Activated CD4-positive, alpha-beta T cell treated with anti-CD3 and anti-CD28 coated beads, Interleukin-2, amount 50 U/mL, for 24 hours (primary cell): ENCODE measurements around the gene HSD17B14.
"Not testable (repeated sequence)": the region's sequence is repeated elsewhere in the genome, so short reads cannot be mapped to it uniquely, and the experiment has no call there.

Source experiments
- DNase-seq, 2 donors: peaks; one replicate each; pipeline ENCODE4 v3.0.0-alpha.2; 2020; ENCODE audit warnings: low read depth in 1 of 2, low spot score in 1 of 2

The HSD17B14 gene

DNA sequence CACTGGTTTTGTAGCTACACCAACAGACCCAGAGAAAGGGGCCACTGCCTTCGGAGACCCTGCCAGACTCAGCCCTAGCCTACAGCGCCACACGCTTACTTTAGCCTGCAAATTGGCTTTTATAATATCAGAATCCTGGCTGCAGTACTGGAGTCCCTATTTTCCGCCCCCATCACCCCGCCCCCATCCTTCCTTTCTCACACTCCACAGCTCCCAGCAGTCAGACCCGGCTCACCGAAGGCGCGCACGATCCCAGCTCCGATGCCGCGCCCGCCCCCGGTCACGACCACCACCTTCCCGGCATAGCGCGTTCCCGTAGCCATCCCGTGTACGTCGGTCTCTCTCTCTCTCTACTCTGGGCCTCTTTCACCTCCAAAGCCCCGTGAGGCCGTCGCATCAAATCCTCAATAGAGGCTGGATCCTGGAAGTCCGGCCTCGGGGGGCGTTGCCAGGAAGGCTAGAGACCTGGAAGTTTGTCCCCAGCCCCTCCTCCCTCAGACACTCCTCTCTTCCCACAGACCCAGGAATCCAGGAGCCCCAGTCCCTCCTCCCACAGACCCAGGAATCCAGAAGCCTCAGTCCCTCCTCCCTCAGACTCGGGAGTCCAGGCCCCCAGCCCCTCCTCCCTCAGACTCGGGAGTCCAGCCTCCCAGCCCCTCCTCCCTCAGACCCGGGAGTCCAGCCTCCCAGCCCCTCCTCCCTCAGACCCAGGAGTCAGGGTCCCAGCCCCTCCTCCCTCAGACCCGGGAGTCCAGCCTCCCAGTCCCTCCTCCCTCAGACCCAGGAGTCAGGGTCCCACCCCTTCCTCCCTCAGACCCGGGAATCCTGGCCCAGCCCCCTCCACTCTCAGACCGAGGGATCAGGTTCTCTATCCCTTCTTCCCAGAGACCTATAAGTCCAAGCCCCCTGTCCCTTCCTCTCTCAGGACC lies at the start of gene HSD17B14:
HSD17B14 (minus strand) TSS at position 403 of the 929 bp plus-strand sequence; CDS start at position 323, 80 bp downstream.
- no peak for DNase-seq

DNA sequence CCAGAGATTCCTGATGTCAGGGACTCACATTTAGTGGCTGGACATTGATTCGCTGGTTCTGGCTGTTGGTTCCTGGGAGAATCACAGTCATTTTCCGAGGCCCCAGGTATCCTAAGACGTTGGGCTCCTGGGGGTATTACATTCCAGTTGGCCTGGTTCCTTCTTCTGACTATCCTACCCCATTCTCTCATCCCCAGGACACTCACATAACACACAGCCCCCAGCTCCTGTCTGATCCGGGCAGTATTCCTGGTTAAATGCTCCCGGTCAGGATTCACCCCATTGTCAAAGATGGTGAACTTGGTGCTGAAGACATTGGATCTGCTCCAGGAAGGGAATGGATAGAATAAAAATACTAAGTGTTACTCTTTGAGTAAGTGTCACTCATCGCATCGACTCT lies 47.4 kb upstream of the HSD17B14 start:
- DNase-seq = no peak

DNA sequence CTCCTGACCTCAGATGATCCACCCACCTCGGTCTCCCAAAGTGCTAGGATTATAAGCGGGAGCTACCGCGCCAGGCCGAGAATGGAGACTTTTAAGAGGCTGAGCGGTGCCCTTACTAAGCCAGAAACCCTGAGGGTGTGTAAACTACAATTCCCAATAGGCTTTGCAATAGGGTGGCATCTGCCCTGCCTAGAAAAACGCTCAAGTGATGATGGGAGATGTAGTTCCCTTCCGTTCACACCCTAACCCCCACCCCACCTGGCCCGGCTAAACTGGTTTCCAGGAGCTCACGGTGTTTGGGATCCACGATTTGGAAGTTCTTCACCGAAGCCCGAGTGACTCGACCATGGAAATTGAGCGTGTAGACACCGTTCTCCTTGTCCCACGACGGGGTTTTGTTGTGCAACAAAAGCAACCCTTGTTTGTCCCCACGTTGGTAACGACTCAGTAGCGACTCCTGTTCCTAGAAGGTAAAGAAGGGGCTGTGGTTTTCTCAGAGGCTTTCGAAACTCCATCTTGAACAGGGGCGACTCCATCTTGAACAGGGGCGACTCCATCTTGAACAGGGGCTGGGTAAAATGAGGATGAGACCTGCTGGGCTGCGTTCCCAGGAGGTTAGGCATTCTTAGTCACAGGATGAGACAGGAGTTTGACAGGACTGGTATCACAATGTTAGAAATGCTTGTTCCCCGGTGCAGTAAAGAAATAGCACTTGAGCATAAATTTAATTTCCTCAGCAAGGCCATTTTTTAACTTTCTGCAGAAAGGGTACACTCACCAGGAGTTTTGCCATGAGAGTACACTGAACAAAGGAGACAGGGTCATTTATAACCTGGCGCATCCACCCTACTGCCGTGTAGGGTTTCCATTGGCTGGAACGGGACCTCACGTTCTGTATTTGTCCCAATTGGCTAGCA lies 45.7 kb upstream of the HSD17B14 start:
- no peak for DNase-seq

DNA sequence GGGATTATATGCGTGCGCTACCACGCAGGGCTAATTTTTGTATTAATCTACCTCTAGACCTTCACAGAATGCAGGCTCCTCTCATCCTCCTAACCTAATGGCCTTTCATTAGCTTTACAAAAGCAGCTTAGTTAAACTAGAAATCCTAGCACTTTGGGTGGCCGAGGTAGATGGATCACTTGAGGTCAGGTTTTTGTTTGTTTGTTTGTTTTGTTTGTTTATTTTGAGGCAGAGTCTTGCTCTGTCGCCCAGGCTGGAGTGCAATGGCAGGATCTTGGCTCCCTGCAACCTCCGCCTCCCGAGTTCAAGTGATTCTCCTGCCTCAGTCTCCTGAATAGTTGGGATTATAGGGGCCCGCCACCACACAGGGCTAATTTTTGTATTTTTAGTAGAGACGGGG lies 43.4 kb upstream of the HSD17B14 start:
- not testable (repeated sequence) for DNase-seq

DNA sequence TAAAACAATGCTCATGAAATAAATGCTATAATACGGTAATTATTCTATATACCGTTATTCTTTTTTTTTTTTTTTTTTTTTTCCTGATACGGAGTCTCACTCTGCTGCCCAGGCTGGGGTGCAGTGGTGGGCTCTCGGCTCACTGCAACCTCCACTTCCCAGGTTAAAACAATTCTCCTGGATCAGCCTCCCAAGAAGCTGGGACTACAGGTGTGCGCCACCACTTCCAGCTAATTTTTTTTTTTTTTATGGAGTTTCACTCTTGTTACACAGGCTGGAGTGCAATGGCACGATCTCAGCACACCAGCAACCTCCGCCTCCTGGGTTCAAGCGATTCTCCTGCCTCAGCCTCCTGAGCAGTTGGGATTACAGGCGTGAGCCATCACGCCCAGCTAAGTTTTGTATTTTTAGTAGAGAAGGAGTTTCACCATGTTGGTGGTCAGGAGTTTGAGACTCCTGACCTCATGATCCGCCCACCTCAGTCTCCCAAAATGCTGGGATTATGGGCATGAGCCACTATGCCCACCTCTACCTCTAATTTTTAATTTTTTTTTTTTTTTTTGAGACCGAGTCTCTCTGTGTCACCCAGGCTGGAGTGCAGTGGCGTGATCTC lies 42.8 kb upstream of the HSD17B14 start:
- no peak for DNase-seq

DNA sequence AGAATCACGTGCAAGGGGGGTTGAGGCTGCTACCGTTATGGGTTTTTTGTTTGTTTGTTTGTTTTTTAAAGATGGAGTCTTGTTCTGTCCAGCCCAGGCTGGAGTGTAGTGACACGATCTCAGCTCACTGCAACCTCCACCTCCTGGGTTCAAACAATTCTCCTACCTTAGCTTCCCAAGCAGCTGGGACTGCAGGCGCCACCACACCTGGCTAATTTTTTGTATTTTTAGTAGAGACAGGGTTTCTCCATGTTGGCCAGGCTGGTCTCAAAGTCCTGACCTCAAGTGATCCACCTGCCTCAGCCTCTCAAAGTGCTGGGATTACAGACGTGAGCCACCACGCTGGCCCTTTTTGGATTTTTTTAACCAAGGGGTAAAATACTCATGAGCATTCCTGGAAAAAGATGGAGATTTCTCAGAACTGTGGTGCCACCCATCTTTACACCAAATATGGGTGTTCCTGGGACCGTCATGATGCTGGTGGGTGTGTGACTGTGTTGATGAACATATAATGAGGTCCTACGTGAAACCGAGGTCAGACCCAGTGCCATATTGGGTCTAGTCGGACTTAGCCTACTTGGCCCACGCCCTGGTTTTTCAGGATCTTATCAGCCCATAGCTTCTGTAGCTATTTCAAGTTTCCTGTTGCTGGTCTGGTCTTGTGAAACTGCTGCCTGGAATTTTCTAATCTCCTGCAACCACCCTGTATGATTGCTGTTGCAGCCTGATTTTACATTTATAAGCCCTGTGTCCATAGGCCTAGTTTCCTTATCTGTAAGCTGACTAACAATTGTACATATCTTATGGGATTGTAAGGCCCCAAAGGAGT lies 42.1 kb upstream of the HSD17B14 start:
- no peak for DNase-seq

DNA sequence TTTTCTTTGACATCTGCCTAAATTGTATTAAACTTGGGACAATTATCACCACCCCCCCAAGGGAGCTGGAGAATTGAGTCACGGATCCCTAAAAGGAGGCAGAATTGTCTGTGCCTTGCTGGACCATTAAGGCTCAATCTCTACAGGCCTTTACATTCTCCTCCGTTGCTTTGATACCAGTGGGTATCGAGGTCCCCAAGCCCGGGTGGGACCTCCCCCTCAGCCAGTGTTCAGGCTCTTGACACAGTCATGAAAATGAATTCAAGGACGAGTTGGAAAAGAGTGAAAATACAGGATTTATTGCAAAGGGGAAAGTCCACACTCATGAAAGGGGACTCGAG lies 41.5 kb upstream of the HSD17B14 start:
- no peak for DNase-seq

DNA sequence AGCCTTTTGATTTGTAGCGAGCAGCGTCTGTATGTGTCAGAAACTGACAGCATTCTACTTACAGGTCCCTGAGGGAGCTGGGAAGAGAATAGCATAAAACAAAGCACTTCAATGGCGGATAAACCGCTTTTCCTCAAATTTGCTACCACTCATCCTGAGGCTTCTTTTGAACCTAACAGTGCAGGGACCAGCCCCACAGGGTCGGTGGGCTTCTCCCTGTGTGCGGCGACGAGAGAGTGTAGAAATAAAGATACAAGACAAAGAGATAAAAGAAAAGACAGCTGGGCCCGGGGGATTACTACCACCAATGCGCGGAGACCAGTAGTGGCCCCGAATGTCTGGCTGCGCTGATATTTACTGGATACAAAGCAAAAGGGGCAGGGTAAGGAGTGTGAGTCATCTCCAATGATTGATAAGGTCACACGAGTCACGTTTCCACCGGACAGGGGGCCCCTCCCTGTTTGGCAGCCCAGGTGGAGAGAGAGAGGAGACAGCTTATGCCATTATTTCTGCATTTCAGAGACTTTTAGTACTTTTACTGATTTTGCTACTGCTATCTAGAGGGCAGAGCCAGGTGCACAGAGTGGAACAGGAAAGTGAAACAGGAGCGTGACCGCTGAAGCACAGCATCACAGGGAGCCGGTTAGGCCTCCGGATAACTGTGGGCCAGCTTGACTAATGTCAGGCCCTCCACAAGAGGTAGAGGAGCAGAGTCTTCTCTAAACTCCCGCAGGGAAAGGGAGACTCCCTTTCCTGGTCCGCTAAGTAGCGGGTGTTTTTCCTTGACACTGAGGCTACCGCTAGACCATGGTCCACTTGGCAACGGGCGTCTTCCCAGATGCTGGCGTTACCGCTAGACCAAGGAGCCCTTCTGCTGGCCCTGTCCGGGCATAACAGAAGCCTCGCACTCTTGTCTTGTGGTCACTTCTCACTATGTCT lies 40.0 kb upstream of the HSD17B14 start:
- peak in 1 of 2 donors; percentile 54 for DNase-seq

DNA sequence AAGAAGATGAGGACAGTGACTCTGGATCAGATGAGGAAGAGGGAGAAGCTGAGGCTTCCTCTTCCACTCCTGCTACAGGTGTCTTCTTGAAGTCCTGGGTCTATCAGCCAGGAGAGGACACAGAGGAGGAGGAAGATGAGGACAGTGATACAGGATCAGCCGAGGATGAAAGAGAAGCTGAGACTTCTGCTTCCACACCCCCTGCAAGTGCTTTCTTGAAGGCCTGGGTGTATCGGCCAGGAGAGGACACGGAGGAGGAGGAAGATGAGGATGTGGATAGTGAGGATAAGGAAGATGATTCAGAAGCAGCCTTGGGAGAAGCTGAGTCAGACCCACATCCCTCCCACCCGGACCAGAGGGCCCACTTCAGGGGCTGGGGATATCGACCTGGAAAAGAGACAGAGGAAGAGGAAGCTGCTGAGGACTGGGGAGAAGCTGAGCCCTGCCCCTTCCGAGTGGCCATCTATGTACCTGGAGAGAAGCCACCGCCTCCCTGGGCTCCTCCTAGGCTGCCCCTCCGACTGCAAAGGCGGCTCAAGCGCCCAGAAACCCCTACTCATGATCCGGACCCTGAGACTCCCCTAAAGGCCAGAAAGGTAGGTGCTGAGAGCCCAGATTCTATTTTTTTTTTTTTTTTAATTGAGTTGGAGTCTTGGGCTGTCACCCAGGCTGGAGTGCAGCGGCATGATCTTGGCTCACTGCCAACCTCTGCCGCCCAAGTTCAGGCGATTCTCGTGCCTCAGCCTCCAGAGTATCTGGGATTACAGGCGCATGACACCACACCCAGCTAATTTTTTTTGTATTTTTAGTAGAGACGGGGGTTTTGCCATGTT lies 38.2 kb upstream of the HSD17B14 start:
- no peak for DNase-seq

DNA sequence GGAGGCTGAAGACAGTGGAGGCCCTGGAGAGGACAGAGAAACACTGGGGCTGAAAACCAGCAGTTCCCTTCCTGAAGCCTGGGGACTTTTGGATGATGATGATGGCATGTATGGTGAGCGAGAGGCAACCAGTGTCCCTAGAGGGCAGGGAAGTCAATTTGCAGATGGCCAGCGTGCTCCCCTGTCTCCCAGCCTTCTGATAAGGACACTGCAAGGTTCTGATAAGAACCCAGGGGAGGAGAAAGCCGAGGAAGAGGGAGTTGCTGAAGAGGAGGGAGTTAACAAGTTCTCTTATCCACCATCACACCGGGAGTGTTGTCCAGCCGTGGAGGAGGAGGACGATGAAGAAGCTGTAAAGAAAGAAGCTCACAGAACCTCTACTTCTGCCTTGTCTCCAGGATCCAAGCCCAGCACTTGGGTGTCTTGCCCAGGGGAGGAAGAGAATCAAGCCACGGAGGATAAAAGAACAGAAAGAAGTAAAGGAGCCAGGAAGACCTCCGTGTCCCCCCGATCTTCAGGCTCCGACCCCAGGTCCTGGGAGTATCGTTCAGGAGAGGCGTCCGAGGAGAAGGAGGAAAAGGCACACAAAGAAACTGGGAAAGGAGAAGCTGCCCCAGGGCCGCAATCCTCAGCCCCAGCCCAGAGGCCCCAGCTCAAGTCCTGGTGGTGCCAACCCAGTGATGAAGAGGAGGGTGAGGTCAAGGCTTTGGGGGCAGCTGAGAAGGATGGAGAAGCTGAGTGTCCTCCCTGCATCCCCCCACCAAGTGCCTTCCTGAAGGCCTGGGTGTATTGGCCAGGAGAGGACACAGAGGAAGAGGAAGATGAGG lies 37.4 kb upstream of the HSD17B14 start:
- no peak for DNase-seq

DNA sequence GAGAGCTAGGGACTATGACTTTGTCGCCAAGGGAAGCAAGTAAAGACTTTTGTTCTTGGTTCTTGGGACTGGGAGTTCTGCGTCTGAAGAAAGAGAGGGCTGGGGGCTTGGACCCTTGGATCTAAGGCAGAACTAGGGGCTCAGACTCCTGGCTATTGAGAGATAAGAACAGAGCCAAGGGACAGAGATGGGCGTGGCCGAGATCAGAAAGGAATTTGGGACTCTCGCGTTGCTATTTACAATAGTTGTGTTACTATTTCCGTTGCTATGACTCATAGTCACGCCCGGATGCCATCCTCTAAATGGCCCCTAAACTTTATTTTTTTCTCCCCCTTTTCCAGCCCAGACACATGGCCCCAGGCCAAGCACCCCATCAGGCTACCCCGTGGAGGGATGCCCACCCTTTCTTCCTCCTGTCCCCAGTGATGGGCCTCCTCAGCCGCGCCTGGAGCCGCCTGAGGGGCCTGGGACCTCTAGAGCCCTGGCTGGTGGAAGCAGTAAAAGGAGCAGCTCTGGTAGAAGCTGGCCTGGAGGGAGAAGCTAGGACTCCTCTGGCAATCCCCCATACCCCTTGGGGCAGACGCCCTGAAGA lies 36.7 kb upstream of the HSD17B14 start:
- peak in 1 of 2 donors; percentile 75 for DNase-seq

DNA sequence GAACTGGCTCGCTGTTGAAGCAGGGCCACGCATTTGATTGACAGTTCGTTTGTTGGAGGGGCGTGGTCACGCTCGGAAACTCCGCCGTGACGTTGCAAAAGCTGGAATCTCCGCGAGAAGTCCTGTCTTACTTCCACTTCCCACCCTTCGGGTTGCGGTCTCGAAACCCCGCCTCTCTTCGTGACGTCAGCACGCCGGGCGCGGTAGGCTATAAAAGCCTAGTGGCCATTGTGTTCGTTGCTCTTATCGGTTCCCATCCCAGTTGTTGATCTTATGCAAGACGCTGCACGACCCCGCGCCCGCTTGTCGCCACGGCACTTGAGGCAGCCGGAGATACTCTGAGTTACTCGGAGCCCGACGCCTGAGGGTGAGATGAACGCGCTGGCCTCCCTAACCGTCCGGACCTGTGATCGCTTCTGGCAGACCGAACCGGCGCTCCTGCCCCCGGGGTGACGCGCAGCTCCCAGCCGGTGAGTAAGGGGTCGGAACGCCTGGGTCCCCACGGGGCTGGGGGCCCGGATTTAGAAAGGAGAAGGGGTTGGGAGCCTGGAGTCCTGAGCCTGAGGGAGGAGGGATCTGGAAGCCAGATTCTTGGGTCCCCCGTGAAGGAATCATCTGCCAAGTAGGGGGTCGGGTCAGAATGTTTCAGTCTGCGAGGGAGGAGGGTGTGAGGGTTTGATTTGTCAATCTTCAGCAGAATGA lies 36.0 kb upstream of the HSD17B14 start, which contains the start of gene PPP1R15A:
PPP1R15A (plus strand) TSS at position 240 of the 702 bp plus-strand sequence. CDS start 813 bp downstream, outside the sequence.
- DNase-seq = peak; percentile 99 to 100

DNA sequence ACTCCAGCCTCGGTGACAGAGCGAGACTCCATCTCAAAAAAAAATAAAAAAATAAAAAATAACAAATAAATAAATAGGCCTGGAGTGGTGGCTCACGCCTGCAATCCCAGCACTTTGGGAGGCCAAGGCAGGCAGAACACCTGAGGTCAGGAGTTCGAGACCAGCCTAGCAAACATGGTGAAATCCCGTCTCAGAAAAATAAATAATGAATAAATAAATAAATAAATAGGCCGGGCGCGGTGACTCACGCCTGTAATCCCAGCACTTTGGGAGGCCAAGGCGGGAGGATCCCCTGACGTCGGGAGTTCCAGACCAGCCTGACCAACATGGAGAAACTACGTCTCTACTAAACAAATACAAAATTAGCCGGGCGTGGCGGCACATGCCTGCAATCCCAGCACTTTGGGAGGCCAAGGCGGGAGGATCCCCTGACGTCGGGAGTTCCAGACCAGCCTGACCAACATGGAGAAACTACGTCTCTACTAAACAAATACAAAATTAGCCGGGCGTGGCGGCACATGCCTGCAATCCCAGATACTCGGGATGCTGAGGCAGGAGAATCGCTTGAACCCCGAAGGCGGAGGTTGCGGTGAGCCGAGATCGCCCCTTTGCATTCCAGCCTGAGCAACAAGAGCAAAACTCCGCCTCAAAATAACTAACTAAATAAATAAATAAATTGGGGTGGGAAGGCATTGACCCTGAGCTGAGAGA lies 35.3 kb upstream of the HSD17B14 start:
- DNase-seq = not testable (repeated sequence)

DNA sequence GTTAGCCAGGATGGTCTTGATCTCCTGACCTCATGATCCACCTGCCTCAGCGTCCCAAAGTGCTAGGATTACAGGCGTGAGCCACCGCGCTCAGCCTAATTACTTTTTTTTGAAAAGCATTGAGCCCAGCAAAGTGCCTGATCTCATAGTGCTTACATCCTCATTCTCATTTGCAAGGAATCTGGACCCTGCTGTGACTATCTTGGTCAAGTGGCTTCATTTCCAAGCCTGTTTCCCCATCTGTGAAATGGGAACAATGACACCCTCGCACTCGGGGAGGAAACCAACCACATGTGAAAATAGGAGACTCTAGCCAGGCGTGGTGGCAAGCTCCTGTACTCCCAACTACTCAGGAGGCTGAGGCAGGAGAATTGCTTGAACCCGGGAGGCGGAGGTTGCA lies 33.8 kb upstream of the HSD17B14 start:
- DNase-seq = no peak

DNA sequence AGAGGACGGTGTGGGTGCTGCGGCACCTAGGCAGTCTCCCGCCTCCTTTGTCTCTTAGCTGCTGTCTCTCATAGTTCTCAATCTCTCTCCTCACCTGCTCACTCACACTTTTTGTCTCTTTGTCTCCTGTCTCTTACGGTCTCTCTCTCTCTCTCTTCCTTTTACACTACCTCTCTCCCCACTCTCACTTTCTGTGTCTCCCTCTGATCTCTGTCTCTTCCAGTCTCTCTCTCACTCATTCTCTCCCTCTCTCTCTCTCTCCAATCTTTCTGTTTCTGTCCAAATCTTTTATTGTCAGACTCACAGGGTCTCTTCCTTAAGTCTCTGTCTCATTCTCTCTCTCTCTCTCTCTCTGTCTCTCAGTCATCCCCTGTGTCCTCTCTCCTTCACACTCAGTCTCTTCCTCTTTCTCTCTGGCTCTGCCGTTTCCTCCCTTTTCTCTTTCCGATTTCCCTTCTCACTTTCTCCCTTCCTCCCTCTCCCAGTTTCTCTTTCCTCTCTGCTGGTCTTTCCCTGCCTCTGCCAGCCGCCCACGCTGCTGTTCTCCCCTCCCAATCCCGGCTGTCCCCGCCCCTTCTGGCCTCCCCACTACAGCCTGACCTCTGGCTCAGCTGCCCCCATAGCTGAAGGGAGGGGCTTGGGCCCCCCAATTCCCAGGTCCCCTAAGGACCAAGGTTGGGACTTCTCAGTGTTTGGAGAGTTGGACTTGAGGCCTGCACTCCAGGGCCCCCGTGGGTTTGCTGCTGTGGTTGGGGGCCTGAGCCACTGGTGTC lies 32.0 kb upstream of the HSD17B14 start, which contains the start of gene PLEKHA4:
PLEKHA4 (minus strand) TSS at position 504 of the 773 bp plus-strand sequence. CDS start 997 bp downstream, outside the sequence.
- no peak for DNase-seq
